NCI-H82 (cell line): ENCODE measurements around the gene XPA.
A peak's percentile ranks its signal among the peaks of the same experiment; 100 is the strongest.
"Not testable (repeated sequence)": the region's sequence is repeated elsewhere in the genome, so short reads cannot be mapped to it uniquely, and the experiment has no call there.

Experiments used
- DNase-seq: peaks from one replicate; lab custom pipeline; 2025; lab: John Stamatoyannopoulos, UW

XPA gene

DNA sequence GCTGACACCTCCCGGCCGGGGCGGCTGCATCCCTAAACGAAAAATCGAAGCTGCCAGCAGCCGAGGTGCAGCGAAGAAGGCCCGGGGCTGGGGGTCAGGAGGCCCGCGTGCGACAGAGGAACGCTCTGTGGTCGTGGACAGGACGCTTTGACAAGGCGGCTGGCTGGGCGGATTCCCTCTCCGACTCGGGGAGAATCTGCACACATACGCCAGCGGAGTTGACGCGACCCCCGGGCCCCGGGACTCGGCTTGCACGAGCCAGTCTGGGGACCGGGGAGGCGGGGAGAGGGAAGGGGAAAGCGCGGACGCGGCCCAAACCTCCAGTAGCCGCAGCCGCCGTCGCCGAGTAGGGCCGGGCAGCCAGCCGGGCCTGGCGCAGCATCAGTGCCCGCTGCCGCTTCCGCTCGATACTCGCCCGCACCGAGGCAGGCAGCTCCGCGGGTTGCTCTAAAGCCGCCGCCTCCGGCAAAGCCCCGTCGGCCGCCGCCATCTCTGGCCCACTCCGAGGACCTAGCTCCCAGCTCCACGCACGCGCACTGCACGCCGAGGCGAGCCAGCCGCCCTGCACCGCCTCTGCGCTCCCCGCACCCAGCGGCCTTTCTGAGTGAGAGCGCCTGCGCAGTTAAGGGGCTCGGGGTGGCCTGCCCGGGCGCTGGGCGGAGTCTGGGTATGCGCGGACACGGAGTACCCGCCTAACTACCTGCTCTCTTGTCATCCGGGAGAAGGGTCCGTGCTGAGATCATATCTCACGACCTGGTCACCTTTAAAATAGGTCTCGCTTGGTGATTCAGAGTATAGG lies at the start of gene XPA:
Gene XPA (minus strand): TSS at position 538 of the 799 bp plus-strand sequence. CDS start 48 bp downstream, at position 490.
- peak; percentile 96 for DNase-seq

DNA sequence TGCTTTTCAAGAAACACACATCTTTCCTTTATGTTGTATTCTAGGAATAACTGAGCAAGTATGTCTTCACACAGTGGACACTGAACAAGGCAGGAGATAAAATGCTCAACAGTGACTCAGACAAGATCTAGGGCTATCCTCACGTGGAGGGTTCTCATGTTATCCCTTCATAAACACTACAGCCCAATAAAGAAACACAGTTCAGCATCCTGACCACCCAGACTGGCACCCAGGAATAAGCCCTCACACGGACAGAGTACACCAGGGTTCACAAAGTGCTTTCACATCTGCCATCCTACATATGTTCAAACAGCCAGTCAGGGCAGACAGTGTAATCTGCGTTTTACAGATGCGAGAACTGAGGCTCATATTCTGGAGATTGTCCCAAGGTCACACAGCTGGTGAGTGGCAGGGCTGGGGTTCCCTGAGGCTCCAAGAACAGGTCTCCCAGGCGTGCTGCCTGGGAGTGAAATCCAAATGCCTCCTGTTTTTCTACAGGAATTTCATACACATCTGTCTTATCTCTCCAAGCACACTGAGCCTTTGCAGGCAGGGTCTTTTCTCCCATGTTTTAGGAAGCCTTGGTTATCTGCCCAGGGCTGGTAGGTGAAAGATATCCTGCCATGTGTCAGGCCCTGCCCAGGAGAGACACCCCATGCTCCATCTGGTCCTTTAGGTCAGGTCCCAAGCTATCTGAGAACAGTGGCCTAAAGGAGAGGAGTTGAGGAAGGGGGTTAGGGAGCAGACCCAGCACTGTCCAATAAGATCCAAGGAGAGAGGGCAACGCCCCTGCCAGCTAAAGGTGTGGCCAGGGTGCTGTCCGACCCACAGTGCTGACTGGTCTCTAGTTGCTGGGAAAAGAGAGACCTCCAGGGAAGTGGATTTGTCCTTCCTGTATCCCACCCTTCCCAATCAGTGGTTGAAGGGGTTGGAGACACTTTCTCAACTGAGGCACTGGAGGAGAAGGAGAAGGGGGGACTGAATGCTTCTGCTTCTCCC lies 47.9 kb upstream of the XPA start:
- DNase-seq = no peak

DNA sequence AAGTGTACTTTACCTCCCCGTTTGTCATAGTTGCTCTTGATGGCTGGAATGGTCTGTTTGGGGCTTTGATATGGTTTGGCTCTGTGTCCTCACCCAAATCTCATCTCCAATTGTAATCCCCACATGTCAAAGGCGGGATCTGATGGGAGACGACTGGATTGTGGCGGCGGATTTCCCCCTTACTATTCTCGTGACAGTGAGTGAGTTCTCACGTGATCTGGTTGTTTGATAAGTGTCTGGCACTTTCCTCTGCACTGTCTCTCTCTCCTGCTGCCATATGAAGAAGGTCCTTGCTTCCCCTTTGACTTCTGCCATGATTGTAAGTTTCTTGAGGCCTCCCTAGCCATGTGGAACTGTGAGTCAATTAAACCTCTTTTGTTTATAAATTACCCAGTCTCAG lies 46.9 kb upstream of the XPA start:
- DNase-seq = not testable (repeated sequence)

DNA sequence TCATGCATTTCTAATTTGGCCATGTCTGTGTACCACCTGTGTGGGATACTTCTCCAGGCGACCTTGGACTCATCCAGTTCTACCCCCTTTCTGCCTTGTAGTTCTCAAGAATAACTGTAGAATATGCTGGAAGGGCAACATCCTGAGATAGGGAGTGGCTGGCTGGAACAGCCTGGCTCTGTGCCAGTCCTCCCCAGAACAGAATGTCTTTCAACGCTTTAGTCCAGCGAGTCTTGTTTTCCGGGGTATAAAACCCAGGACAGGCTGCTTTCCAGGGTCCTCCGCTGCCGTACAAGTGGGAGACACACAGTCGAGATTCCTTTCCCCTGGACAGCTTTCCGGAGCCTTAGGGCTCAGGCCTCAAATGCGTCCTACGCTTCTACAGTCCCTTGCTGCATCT lies 45.4 kb upstream of the XPA start:
- DNase-seq = no peak

DNA sequence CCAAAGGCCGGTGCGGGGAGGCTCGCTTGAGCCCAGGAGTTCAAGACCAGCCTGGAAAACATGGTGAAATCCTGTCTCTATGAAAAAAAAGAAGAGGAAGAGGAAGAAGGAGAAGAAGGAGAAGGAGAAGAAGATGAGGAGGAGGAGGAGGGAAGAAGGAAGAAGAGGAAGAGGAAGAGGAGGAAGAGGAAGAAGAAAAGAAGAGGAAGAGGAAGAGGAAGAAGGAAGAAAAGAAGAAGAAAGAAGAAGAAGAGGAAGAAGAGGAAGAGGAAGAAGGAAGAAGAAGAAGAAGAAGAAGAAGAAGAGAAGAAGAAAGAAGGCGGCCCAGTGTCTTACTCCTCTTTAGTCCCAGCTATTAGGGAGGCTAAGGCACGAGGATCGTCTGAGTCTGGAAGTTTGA lies 44.8 kb upstream of the XPA start:
- no peak for DNase-seq

DNA sequence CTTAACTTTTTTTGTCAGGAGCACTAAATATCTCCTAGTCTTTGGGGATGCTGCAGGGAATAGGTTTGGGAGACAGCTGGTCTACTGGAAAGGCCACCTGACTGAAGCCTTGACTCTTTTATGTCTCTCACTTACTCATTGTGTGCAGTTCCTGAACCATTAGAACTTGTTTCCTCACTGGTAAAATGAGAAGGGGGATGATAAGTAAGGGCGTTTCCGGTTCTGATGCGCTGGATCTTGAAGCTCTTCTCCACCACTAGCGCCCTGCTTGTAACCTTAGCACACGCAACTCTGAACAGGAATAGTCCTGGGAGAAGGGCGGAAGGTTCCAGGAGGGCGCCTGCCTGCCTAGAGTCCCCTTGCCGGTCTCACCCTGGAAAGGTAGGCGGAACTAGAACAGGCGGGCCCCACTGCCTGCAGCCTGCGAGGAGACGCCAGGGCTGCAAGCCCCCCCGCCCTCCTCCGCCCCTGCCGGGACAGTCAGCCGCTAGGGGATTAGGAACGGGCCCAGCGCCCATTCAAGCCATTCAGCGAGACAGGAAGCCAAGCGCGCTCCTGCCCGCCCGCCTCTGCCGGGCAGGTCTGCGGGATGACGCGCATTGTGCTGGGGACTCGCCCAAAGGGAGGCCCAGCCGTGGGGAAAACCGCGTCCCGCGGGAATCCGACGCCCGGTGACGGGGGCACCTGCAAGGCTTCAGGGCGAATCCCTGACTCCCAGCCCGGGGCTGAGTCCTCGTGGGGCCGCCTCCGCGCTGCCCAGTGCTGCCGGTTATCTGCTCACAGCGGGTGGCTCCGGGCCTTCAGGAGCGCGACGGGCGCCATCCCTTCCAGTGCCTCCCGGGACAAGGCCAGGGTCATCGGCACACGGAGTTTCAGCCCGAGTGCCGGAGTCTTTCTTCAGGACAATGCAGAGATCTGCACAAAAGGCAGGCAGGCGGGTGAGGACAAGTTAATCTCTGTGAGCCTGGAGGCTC lies 44.0 kb upstream of the XPA start:
- DNase-seq = peak; percentile 77

DNA sequence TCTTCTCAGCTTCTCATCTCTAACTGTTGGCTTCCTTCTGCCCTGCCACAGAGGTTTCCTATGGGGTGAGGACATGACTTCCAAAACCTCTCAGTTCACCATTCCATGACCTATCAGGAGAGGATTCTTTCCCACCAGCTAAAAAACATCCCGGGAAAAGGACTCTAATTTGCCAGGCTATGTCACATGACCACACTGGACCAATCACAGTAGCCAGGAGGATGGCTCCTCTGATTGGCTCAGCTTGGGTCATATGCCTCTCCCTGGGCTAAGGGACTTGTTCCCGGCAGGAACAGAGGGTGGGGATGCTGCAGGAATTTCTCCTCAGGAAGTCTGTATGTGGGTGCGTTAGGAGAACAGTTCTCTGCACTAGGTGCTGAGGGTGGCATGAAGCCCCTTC lies 40.3 kb upstream of the XPA start:
- DNase-seq = peak; percentile 82

DNA sequence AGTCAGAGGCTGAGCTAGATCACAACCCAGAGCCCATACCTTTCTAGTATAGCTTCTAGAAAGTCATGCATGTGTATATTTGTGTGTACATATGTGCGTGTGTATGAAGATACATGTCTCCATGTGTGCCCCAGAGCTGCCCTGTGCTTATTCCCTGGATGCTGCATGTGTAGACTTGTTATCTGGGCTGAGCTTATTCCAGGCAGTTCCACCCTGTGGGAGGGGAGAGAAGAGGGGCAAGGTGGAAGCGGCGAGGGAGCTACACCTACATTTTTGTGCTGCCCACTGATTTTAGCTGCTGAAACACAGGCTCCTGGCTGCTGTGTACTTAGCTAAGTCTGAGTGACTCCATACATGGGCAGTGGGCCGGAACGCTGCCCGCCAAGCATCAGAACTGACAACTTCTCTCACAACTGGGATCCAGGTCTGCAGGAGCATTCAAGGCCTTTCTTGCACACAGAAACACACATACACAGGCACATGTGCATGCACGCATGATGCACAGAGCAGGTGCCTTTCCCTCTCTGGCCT lies 38.0 kb upstream of the XPA start:
- no peak for DNase-seq

DNA sequence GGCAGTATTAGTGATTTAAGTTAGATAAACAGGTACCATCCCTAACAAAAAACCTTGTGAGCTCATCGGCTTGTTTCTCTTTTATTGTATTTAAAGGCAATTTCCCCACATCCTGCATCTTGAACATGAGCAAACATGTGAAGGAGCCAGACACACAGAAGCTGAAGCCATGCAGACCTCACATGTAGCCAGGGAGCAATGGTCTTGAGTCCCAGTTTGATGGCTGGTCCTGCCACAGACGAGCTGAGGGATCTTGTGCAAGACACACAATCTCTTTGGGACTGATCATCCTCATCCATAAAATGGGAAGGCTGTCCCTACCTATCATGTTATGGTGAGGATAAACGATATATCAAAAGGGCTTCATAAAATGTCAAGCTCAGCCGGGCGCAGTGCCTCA lies 29.6 kb upstream of the XPA start:
- DNase-seq = no peak

DNA sequence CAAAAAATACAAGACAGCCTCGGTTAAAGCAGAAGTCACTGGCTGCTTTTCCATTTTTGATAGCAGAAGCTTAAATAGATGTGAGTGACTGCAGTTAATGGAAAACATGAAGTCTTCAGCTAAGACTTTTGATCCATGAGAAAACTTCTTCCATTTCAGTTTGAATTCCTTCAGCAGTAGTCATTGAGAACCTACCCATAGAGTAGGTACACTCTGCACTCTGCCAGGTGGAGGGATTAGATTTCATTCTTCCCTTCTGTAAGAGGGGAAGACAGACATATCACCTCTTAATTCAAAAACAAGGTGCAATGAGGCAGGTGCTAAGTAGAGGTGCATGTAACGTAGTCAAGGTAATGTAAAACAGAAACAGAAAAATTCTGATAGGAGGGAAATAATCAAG lies 26.7 kb upstream of the XPA start:
- no peak for DNase-seq

DNA sequence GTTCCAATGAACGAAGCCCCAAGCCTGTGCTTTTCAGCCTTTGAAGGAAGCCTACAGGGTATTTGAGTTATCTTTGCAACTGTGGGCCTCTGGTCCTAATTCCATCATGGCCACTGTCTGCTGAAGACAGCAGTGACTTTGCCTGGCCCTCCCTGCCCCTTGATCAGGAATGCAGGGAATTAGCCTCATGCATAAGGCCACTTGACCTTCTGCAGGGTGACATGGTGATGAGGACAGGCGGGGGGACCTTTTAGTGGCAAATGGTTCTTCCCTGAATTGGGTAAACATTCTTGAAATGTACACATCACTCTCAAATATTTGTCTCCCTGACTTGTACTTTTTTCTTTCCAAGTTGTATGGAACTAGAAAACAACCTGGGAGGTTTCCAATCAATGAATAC lies 25.2 kb upstream of the XPA start:
- DNase-seq = no peak

DNA sequence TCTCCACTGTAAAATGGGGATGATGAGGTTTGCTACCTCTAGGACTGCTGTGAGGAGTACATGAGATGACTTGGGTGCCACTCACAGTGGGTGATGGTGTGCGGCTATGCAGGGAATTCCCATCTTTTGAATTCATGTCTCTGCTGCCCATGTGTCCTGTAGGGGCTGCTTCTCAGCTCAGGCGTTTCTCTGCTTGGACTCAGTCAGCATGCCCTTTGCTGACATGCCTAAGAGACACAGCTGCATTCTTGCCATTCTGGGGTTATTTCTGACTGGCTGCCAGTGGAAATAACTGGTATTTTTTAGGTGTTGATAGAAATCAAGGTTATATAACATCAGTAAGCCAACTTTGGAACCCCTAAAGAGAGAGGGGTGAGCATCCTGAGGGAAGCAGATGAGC lies 24.3 kb upstream of the XPA start:
- no peak for DNase-seq

DNA sequence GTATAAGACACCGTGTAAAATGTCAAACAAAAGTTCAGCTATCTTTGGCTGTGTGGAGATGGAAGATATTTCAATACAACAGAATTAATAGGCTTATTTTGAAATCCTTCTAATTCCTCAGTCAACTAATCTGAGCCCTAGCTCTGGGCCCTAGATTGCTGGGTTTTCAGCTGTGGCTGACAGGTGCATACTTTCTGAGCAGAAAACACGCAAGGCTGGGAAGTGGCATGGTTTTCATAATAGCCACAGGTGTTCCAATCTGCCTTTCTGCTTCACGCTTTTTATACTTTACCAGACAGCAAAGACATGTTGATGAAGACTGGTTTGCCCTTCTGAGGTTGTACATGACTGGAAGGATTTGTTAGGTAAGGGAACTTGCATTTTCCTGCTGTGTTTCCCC lies 20.7 kb upstream of the XPA start:
- peak; percentile 12 for DNase-seq

DNA sequence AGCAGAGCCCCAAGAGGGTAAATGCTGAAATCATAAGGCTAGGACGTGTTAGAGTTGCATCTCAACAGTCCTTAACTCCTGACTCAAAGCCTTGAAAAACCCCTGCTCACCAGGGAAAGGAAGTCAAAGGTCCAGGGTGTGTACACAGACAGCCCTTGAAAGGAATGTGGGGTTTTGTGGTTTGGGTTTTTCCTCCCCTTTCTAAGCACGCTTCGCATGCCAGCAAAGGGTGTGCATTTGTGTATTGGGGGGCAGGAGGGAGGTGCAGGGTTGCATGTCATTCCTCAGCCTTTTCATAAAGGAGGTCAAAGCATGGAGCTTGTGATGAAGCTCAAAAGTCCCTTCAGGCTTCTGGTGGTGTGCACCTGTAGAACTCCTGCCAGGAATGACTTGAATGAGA lies 17.3 kb upstream of the XPA start:
- no peak for DNase-seq

DNA sequence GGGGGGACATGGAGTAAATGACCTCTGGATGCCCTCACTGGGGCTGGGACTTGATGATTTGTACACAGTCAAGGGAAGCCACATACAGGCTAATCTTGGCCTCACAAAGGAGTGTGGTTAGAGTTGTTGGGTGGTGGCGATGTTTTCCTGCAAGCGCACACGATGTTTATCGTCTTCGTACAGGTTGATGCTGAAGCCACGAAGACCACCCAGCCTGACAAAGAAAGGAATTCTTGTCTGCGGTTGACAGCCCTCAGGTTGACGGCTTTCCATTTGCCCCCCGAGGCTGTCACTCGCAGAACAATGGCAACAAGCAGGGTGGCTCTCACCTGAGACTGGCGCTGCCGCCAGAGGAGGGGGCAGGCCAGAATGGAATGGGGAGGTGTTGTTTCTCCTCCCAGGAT lies 14.1 kb upstream of the XPA start:
- no peak for DNase-seq

DNA sequence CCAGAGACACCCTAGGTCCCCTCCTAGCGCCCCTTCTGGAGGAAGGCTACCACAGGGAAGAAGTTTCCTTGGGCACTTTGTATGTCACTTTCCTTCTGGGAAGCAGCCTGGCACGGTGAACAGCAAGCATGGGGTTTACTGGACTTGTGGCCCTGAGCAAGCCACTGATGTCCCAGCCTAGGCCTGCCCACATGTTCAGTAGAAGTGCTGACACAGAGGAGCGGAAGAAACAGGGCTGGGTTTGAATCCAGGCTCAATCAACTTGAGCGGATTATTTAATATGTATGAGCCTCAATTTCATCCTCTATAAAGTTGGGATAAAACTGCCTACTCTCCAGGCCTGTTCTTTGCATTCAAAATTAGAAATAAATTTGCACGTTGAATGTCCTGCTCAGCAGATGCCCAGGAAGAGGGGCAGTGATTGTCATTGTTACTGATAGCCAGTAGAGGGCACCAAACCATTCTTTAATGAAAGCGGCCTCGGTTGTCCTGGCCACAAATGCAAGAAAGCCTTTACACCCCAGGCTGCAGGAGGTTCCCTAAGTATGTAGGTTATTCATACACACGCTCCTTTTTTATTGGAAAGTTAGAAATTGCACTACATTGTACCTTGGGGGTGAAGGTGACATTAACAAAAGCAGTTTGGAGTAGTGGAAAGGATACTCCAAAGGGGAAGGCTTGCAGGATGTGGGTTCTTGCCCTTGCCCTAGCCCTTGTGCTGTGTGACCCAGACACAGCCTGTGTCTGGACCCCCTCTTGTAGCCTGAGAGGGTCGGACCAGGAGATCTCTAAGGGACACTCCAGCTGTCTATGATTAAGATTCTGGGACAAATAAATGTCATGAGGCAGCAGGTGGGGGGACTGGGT lies 13.4 kb upstream of the XPA start:
- peak; percentile 77 for DNase-seq

DNA sequence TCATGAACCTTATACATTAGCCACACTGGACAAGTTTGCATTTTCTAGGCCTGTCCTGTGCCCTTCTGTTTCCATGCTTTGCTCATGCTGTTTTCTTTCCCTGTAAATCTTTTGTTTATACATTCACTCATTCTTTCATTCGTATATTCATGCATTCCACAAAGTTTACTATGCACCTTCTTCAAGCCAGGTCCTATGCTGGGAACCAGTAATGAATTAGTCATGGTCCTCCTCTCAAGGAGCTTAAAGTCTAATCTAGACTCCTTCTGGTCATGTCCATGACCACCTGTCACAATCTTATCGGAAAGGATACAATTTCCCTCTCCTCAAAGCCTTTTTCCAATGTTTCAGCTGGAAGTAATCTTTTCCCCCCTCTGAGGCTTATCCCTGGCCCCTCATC lies 9.1 kb upstream of the XPA start:
- DNase-seq = no peak

DNA sequence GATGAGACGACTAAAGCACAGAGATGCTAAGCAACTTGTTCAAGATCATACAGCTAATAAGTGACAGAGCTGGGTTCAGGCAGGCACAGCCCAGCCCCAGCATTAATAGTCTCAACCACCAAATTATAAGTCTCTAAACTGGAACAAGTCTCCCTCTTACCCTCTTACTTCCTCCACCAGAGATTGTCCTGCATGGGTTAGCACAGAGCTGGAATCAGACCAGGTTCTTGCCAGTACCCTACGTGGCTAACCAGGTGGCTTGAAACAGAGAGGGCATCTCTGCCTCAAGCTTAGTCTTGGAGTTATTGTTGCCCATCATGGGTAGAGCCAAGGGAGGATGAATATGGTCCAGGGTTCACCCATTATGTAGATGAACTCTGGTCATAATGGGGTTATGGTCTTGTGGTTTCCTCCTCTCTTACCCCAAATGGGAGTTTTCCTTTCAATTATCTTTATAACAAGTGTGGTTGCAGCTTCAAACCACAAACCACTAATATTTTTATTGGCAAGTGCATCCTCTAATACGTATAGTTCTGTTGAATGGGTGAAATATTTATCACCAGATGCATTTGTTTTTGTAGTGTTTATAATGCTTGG lies 8.3 kb upstream of the XPA start:
- DNase-seq = no peak

DNA sequence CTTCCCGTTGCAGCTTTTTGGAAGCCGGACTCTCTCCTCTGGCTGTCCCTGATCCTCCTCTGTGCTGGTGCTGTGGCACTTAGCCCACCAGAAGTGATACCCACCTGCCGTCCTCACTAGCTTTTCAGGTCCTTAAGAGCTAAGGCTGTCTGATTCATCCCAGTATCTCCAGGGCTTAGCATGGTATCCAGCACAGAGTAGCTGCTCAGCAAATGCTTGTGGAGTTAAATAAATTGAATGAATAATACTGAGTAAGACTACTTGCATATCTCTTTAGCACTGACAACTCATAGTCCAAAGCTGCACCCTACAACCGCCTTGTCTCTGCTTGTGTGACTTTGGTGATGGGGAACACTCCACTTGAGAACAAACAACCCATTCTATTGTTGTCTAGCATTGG lies 7.7 kb upstream of the XPA start:
- DNase-seq = no peak

DNA sequence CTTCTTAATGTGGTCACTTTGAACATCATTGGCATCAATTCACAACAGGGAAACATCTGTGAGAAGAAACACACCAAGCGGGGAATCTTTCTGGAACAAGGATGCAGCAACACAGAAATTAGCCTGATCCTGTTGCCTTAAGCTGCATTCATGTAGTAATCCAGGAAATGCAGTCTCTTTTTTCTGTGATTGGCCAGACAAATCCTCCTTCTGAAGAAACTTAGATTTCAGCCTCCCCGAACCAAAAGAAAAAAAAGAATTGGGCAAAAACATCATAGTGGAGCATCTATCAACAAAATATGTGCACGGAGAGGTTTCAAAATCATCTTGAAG lies 7.2 kb upstream of the XPA start:
- DNase-seq = no peak
